ENCODE data around the gene FGD5.
A peak's percentile ranks its signal among the peaks of the same experiment; 100 is the strongest.

Gene FGD5

DNA sequence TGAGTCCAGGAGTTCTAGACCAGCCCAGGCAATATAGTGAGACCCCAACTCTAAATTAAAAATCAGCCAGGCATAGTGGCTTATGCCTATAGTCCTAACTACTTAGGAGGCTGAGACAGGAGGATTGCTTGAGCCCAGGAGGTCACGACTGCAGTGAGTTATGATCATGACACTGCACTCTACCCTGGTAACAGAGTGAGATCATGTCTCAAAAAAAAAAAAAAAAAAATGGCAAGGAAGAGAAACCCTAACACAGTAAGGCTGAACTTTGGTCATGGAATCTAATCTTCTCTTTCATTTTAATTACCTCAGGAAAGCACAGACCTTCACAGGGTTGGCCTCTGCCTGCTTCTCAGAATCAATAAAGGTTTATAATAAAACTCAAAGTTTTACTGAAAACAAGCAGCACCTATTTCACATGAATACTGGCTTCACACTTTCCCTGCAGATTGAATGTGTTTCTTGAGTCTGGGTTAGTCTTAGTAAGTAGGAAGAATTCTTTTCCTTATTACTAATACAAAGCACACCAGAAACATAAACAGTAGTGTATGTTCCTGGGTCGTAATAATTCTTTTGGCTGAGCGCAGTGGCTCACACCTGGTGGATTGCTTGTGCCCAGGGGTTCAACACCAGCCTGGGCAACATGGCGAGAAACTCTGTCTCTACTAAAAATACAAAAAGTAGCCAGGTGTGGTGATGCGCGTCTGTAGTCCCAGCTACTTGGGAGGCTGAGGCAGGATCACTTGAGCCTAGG lies 117.0 kb downstream of the FGD5 start:
- no peak for DNase-seq (ENCODE audit: low spot score)

DNA sequence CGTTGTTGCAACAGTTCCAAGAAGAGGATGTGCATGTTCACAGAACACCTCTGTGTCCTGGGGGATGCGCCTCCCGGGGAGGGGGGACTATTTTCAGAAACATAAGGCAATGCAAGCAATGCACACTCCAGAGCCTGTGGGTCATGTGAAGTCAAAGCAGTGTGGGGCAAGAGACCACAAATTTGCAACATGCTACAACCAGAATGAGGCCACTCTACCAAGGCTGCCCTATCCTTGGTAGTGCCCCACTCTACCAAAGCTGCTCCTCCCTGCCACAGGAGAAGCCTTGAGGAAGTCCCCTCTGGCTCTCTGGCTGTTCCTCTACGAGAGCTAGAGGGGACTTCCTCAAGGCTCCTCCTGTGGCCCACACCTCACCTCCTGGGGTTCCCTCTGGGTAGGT lies 120.2 kb downstream of the FGD5 start:
- DNase-seq (ENCODE audit: low spot score), result no peak

DNA sequence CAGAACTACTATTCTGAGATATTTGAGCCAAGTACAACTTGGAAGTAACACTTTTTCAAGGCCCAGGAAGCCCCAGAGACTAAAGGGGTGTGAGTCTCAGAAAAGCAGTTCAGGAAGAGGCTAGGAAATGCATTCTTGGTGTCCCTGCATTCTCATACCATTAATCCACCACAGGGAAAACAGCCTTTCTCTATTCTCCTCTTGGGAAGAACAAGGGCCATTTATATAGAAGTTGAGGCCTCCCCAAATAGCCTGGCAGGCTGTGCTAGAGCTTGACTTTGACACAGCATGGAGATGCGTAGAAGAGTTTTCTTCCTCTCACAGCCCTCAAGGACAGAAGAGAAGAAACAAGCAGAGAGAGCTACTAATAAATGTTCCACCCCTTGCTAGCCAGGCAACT lies 123.1 kb downstream of the FGD5 start:
- no peak for DNase-seq (ENCODE audit: low spot score)

DNA sequence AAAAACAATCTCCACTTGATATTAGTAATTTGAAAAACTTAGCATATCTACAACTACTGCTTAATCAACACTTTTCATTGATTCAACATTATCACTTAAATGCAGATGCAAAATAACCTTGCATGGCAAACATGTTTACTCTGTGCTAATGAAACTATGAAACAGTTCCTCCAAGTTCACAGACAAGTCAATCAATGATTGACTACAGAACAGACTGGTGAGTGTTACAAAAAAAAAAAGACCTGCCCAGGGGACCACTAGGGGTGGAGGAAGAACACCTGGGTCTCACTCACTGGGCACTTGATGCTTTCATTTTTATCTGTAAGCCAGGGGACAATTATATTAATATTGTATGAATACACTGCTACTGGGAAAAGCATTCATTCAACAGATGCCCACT lies 124.3 kb downstream of the FGD5 start:
- DNase-seq (ENCODE audit: low spot score), result peak; percentile 56

DNA sequence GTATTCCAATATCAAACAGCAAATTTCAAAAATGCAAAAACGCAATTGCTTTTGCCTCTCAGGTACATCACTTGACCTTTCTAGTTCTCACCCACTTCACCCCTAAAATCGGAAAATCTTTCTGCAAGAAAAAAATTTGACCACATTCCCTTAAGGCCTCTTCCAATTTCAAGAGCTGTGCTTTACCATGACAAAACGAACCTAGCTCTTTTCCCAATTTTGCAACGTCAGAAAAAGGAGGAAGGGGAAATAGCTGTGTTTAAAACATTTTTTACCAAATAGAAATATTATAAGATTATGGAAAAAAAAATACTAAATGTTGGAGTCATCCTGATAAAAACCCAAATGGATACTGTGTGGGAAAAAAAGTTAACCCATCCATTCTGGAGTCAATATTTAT lies 127.5 kb downstream of the FGD5 start:
- DNase-seq (ENCODE audit: low spot score), result no peak

DNA sequence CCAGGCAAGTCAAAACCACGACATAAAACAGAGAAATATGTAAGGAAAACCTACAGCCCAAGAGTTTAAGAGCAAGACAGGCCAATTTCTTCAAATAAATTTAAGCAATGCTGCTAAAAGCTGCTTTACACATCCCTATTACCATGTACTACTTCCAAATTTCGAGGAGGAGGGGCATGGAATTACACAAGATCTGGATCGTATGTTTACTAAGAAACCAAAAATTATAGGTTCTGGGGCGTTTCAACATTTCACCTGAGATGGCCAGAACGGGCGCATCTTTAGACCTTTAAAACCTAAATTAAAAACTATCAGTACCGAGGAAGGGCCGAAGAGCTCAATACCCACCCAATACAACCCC lies 128.0 kb downstream of the FGD5 start:
- no peak for DNase-seq (ENCODE audit: low spot score)

DNA sequence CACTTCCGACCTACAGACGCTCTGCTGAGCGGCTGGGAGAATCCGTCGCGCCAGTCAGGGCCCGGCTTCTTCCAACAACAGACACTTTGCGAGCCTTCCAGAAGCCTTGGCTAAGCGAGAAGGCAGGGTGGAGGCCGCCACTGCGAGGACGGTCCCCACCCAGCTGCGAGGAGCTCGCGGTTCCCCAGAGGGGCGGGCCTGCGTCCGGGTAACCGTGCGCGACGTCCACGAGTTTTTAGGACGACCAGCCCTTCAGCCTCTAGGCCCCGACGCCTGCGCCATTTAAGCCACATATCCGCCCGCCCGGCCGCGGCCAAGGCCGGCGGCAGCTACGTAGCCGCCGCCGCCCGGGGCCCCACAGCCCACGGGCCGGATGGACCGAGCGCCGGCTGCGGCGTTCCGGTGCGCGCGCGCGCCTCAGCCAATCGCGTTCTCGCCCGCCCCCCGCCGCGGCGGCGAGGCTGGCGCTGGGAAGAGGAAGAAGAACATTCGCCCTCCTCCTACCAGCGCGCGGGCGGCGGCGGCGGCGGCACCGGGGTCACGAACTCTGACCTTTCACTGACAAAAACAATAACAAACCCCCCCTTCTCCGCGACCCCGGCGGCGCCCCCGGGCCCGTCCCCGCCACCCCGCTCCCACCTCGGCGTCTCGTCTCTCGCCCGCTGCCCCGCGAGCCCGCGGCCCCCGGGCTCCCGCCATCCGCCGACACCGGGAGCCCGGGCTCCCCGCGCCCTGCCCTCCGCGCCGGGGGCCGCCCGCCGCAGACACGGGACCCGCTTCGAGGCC lies 128.5 kb downstream of the FGD5 start, which contains the start of gene NR2C2:
Gene NR2C2, plus strand, starts transcription at position 484 of the 786 bp plus-strand sequence. CDS start 56,332 bp downstream, outside the sequence.
- DNase-seq (ENCODE audit: low spot score), result peak; percentile 92

DNA sequence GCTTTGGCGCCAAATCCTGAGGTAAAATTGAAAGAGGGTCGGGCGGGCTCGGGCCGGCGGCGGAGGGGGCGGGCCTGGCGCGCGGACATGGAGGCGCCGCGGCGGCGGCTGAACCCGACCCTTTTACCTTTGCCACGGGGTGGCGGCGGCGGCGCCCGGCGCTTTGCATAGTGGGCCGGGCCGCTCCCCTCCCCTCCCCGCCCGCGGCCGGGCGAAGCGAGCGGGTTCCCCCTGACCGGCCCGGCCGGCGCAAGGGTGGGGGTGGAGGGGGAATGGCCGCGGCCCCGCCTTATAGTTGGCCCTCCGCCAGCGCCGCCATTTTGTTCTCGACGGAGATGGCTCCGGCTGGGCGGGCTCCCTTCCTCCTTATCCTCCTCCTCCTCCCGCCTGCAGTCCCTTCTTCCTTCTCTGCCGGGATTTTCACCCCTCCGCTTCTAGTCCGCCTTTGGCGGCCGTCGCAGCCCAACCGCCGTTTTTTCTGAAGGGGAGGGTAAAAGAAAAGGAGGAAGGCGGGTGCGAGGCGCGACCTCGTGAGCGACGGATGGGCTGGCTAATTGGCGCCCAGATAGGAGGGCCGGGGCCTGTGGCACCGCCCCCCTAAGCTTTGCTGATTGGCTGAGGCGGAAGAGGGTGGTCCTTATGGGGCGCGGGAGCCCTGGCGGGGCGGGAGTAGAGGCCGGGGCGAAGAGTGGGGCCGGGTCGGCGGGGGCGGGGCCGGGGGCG lies 129.3 kb downstream of the FGD5 start:
- peak; percentile 99 for DNase-seq (ENCODE audit: low spot score)

DNA sequence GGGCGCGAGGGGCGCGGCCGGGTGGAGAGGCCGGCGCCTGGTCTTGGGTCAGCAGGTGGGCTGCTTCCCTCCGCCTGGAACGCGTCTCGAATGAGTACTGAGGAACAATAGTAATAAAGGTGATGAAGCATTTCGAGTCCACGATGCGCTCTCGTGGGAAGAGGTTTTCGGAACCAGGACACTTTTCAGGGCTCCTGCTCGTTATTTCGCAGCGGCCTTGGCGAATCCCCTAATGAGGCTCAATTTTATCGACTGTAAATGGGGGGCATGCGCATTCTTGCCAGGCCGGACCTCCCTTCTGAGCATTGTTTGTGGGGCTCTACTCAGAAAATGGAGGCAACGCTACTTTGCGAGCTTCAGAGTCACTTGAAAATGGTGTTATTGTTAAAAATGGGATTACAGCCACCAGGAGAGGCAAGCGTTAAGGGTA lies 129.9 kb downstream of the FGD5 start:
- no peak for DNase-seq (ENCODE audit: low spot score)

DNA sequence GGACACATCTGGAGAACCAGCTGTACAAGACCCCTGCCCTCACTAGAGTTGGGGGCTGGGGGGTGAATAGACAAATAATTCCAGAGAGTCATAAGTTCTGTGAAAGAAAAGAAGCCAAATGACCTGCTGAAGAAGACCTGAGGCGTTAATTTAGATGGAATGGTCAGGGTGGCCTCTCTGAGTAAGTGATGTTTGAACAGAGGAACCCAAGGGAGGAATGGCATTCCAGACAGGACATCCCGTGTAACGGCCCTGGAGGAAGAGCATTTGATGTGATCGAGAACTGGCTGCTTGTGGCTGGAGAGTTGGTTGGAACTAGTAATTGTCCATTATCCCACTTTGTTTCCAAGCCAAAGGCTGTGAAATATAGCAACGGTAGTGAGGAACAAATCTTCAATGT lies 130.4 kb downstream of the FGD5 start:
- no peak for DNase-seq (ENCODE audit: low spot score)

DNA sequence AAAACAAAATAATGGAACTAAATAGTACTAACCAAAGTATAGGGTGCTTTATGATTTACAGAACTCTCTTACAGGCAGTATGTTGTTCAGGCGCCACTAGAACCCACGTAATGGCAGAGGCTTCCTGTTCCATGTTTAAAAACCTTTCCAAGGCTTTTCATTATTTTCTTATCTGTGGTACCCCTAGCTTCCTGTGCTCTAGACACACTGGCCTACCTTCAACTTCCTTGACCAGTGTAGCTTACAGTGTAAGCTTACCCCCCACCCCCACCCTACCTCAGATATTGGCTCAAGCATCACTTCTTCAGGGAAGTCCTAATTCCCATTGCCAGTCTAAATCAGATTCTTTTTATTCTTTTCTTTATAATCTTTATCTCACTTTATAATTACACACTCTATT lies 131.5 kb downstream of the FGD5 start:
- DNase-seq (ENCODE audit: low spot score), result no peak

DNA sequence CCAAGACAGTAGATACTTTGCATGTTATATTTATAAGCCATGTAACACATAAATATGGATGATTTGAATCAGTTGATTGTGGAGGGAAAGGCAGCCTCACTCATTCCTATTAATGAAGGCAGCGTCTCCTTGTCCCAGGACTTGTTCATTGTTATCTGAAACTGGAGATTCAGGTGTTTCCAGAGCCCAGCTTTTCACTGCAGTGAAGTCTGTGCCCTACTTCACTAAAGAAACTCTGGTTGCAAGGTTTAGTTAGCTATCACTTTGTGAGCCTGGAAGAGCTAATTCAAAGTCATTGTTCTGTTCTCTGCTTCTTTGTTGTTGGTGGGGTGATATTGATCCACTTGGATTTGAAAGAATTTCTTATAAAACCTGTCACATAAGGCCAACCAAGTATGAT lies 138.4 kb downstream of the FGD5 start:
- no peak for DNase-seq (ENCODE audit: low spot score)

DNA sequence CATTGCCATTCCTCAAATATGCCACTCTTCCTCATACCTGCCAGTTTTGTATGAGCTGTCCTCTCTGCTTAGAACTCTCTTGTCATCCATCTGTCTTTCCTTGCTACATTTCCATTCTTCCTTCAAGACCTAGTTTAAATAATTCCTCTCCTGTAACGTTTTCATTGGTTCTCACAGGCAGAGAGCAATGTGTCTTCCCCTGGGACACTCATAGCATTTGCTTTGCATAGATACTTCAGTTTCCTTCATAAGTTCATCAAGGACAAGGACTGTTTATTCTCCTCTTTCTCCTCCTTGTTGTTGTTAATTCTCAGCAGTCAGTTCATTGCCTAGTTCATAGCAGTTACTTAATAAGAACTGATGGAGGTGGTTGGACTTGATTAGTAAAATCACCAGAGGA lies 139.2 kb downstream of the FGD5 start:
- no peak for DNase-seq (ENCODE audit: low spot score)

DNA sequence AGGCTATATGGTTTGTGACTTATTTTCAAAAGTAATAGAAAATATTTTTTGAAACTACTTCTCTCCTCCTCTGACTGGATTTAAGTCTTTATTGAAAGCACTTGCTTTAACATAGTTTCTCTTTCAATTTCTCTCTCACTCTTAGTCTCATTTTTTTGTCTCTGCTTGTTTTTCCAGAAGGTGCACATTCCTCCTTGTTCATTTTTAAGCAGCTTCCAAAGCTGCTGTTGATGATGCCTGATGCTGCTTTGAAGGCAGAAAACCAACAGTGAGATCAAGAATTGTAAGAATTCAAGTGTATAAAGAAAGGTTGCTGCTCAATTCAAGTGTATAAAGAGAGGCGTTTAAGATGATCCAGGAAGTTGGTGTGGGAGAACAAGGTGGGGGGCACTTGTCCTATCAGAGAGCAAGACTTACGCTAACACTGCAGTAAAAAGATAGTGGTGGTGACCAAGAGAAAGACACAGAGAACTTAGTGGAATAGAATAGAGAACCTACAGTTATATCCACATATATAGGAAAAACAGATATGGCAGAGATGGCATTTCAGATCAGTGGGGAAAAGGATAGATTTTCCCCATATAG lies 140.7 kb downstream of the FGD5 start:
- DNase-seq (ENCODE audit: low spot score), result no peak

DNA sequence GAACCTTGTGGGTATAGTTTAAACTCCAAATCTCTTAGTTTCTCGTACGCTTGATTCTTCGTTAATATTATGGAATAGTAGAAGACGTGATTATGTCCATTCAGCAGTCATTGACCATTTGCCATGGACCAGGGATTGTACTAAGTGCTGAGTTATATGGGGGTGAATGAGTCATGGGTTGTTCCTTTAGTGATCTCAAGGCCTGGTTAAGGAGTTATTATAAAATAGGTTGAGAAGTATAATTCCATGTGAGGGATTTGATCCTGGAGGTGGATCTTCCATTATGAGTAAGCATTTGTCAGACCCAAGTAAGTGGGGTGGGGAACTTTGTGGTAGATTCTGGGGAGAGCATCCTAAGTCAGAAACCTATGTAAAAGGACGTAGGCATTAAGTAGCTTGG lies 144.0 kb downstream of the FGD5 start:
- no peak for DNase-seq (ENCODE audit: low spot score)

DNA sequence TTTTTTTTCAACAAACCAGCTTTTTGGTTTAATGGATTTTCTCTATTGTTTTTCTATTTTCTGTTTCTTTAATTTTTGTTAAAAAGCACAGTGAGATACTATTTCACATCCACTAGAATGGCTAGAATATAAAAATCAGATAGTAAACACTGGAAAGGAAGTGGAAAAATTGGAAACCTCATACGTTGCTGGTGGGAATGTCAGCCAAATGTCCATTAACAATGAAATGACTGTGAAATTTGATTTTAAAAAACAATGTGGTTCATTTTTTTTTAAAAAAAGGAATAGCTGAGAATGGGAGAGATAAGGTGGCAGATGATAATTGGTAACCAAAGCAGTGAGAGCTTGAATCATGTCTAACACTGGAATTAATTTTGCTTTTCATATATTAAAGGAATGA lies 148.5 kb downstream of the FGD5 start:
- DNase-seq (ENCODE audit: low spot score), result no peak

DNA sequence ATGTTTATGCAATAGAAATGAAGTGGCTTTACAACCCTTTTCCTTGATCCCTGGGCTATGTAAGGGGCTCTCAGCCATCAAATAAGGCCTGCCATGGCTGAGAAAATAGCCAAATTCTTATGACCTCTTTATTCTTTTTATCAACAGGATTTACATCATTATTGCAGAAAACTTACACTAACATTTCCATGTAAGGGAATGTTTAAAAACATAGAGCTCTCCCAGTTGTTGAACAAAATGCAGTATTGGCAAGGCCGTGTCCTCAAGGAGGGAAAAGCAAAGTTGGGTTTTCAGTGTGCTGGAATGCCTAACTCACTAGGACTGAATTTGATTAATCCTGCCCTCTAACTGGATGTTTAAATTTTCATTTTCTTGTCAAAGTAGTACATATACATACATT lies 150.9 kb downstream of the FGD5 start:
- DNase-seq (ENCODE audit: low spot score), result no peak

DNA sequence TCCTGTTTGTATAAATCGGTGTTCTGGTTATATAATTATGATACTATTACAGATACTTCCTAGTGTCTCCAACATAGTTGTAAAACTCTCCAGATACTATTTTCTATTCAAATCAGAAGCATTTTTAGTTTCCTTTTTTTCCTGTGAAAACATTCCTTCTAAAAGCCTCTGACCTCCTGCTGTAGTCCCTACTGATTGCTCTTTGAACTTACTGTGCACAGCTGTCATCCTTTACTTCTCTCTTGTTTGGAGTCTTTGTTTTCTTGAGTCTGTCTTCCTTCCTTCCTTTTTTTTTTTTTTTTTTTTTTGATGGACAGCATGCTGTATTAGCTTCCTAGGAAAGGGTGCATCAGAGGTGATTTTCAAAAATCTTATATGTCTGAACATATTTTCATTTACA lies 157.6 kb downstream of the FGD5 start:
- DNase-seq (ENCODE audit: low spot score), result no peak

DNA sequence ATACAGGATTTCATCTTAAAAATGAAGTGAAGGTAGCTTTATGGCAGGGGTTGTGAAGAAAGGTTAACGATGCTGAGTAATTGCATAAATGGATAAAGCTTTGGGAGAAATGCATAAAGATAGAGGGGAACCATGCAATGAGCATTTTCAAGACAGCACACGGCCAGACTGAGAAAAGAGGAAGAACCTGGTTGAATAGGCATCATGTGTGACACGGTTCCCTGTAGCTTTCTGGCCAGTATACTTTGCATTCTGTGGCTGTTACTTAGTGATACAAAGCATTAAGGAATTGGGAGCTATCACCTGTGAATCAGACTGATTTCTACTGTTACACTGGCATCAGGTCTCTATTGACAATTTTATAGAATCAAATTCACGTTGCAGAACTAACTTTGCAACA lies 161.9 kb downstream of the FGD5 start:
- no peak for DNase-seq (ENCODE audit: low spot score)
